GM12878 (cell line): ENCODE results near the gene FOXP1. TPM values are rescaled to one million over a fixed set of nuclear protein-coding genes. Genes with fewer than 3 reads are reported as not detected.

ENCODE experiments used
- ATAC-seq: fragments of 200-7000 bp; cut with Tn5 transposase; 3 replicates; pipeline ENCODE4 v1.9.1; 2020; ENCODE audit warnings: mild to moderate bottlenecking, moderate library complexity
- BruUV-seq: library from RNA; stranded (reverse); fragments of 400-500 nt; replicated peaks from 2 replicates; lab custom pipeline; 2021; lab: Mats Ljungman, UMichigan
- CTCF ChIA-PET: fragments of 300-600 bp; sonication (Branson Sonifier 250); formaldehyde crosslinking; extraction: SDS; loops from one replicate; lab custom pipeline; 2021; ENCODE audit warnings: inconsistent platforms; lab: Yijun Ruan, JAX
- POLR2A ChIA-PET: fragments of 350-600 bp; formaldehyde crosslinking; extraction: SDS; loops from one replicate; lab custom pipeline; 2021; ENCODE audit warnings: inconsistent platforms; lab: Charles Lee
- RAD21 ChIA-PET: fragments of 300-600 bp; sonication (Branson Sonifier 250); formaldehyde crosslinking; loops from one replicate; lab custom pipeline; 2023; ENCODE audit warnings: antibody characterized with exemption; ENCODE audit not compliant: unreplicated experiment; lab: Charles Lee
- SMC1A ChIA-PET: fragments of 300-600 bp; sonication (Branson Sonifier 250); formaldehyde crosslinking; loops from one replicate; lab custom pipeline; 2023; ENCODE audit not compliant: unreplicated experiment, uncharacterized antibody; lab: Charles Lee
- DNase-seq: peaks from one replicate; pipeline ENCODE4 v3.0.0-alpha.2; 2011; ENCODE audit warnings: low read depth, low spot score
- FAIRE-seq: peaks from 3 replicates; lab custom pipeline; 2011; peaks lifted over from hg19 to GRCh38; lab: Jason Lieb, UNC
- H2AFZ ChIP-seq: 2 replicates; pipeline ENCODE4 v1.6.0; 2011; ENCODE audit warnings: low read depth, low read length, control low read depth; ENCODE audit not compliant: control insufficient read depth
- H3K27ac ChIP-seq: 2 replicates; pipeline ENCODE4 v1.5.1; 2011; ENCODE audit warnings: control low read depth; ENCODE audit not compliant: control insufficient read depth, insufficient read depth
- H3K27me3 ChIP-seq, 2 experiments: replicated peaks in 1 of 2; 2 replicates each; pipeline versions ENCODE4 v1.6.0 to v1.6.1; 2011; ENCODE audit warnings: low read length in 1 of 2; ENCODE audit not compliant: control insufficient read depth in 2 of 2, insufficient read depth in 2 of 2
- H3K36me3 ChIP-seq, 2 experiments: 2 replicates each; pipeline ENCODE4 v1.5.1; 2011; ENCODE audit warnings: low read length in 1 of 2; ENCODE audit not compliant: control insufficient read depth in 2 of 2, insufficient read depth in 2 of 2
- H3K4me1 ChIP-seq: 2 replicates; pipeline ENCODE4 v1.6.1; 2011; ENCODE audit warnings: mild to moderate bottlenecking, low read length, moderate library complexity, mixed read lengths; ENCODE audit not compliant: control insufficient read depth, insufficient read depth
- H3K4me2 ChIP-seq: 2 replicates; pipeline ENCODE4 v1.6.0; 2011; ENCODE audit warnings: control low read depth; ENCODE audit not compliant: control insufficient read depth, insufficient read depth
- H3K4me3 ChIP-seq: fragments of 200-600 bp; sonication (generic); 2 replicates; pipeline ENCODE4 v1.5.1; 2016
- H3K79me2 ChIP-seq: 2 replicates; pipeline ENCODE4 v1.6.0; 2011; ENCODE audit warnings: low read length; ENCODE audit not compliant: control insufficient read depth, insufficient read depth
- H3K9ac ChIP-seq: 2 replicates; pipeline ENCODE4 v1.8.0; 2011; ENCODE audit warnings: low read length, control low read depth, mixed read lengths; ENCODE audit not compliant: control insufficient read depth, insufficient read depth
- H3K9me3 ChIP-seq: replicated peaks from 3 replicates; pipeline ENCODE4 v1.5.1; 2011; ENCODE audit warnings: mild to moderate bottlenecking, low read length; ENCODE audit not compliant: control insufficient read depth, insufficient read depth
- H4K20me1 ChIP-seq: 2 replicates; pipeline ENCODE4 v1.6.0; 2011; ENCODE audit not compliant: control insufficient read depth, insufficient read depth
- ETV6 ChIP-seq, 2 experiments: fragments of 450-650 bp in 1 of 2; IDR thresholded peaks in 1 of 2; conservative IDR thresholded peaks in 1 of 2; 2 replicates each; pipeline ENCODE4 v1.6.1; 2014; ENCODE audit warnings: antibody characterized with exemption in 1 of 2, borderline replicate concordance in 1 of 2, low read depth in 1 of 2, mild to moderate bottlenecking in 1 of 2, moderate library complexity in 1 of 2
- MEF2B ChIP-seq: fragments of 450-650 bp; IDR thresholded peaks from 2 replicates; pipeline ENCODE4 v1.6.1; 2018; ENCODE audit warnings: mild to moderate bottlenecking, moderate library complexity; ENCODE audit not compliant: partially characterized antibody, poor library complexity, severe bottlenecking
- MXI1 ChIP-seq: fragments of 150-350 bp; IDR thresholded peaks from 2 replicates; pipeline ENCODE4 v1.6.1; 2011; ENCODE audit warnings: low read depth, mild to moderate bottlenecking, inconsistent platforms, low read length, improper control_type of control experiment
- PKNOX1 ChIP-seq: fragments of 450-650 bp; IDR thresholded peaks from 2 replicates; pipeline ENCODE4 v1.6.1; 2016; ENCODE audit warnings: mild to moderate bottlenecking
- PML ChIP-seq: IDR thresholded peaks from 2 replicates; pipeline ENCODE4 v1.6.1; 2012; ENCODE audit warnings: low read length, inconsistent platforms
- RAD51 ChIP-seq: fragments of 450-650 bp; IDR thresholded peaks from 2 replicates; pipeline ENCODE4 v1.6.1; 2016; ENCODE audit warnings: moderate library complexity, mild to moderate bottlenecking, inconsistent platforms
- WGBS: methylation state at CpG from one replicate; pipeline ENCODE4 v1.1.6; 2016; ENCODE audit warnings: low lambda C conversion rate; ENCODE audit not compliant: insufficient replicate concordance, insufficient coverage; ENCODE audit errors: missing lambda C conversion rate; 5-methylcytosine and 5-hydroxymethylcytosine counted together
- in situ Hi-C: fragments of 300-500 bp; cut with MboI; formaldehyde crosslinking; loops from 9 replicates; pipeline ENCODE4 v1.14.3; 2018; ENCODE audit warnings: mixed read lengths
- intact Hi-C: fragments of 100-400 bp; cut with micrococcal nuclease; formaldehyde crosslinking; loops from one replicate; pipeline ENCODE4 v1.14.2; 2022; ENCODE audit not compliant: unreplicated experiment
- polyA plus RNA-seq, 11 experiments: library from polyadenylated mRNA; depleted of rRNA in 4 of 11; unstranded in 6 of 11; stranded (reverse) in 5 of 11; fragments of >200 nt; fragmentation: Nextera tagmentation in 4 of 11; fragmentation: Illumina TruSeq in 1 of 11; extraction: Ambion mirVana in 4 of 11; extraction: Trizol in 1 of 11; gene quantifications; 1 replicate in 1 of 11; 2 replicates in 10 of 11; pipeline versions ENCODE4 v1.2.1 to v1.2.3, GENCODE V29; 2011 to 2016; ENCODE audit warnings: inconsistent platforms in 2 of 11, missing spikeins in 2 of 11, low read depth in 1 of 11
- total RNA-seq, 4 experiments: library from RNA; depleted of rRNA in 3 of 4; stranded (reverse); fragments of >200 nt in 3 of 4; fragmentation: Illumina TruSeq in 1 of 4; extraction: Trizol in 1 of 4; gene quantifications; 2 replicates each; pipeline versions ENCODE4 v1.2.1 to v1.2.3, GENCODE V29; 2013 to 2021
- TF ChIP-seq, protein P1 (sequence below): IDR thresholded peaks from 2 replicates; pipeline ENCODE4 v1.6.1; 2011; ENCODE audit warnings: low read depth, low read length, improper control_type of control experiment, borderline replicate concordance

The FOXP1 gene
- total and polyA plus RNA-seq, 10 of the 15 experiments (the other 5 are each of a cell fraction or from before 2014, with no cell fraction given), result 0.05 to 1.6 (median 0.20) TPM; not detected in 1

GRCh38 chr3:71066849-71067261, 516.7 kb downstream of the FOXP1 start:
- DNase-seq (no peak), ATAC-seq (no peak), FAIRE-seq (no peak)
- Histone ChIP-seq H3K9me3 (no peaks in the 10 kb centered on the region; the same call in 2 of the 3 replicates), H3K36me3 (no peaks in the 10 kb centered on the region), H4K20me1 (no peaks in the 10 kb centered on the region), H3K9ac (no peak overlapping the region), H3K27me3 (peaks cover 7 to 12% of the 10 kb centered on the region in 2 experiments; a peak in 3 of 4 replicates), H2AFZ (no peak overlapping the region), H3K79me2 (no peaks in the 10 kb centered on the region), H3K4me3 (no peak overlapping the region), H3K4me2 (no peak overlapping the region), H3K27ac (no peak overlapping the region), H3K4me1 (peaks cover 8% of the 10 kb centered on the region; the same call in 1 of the 2 replicates)
- ChIA-PET CTCF (no interaction called here), RAD21 (no interaction called here), POLR2A (no interaction called here), SMC1A (no interaction called here)
- intact Hi-C loops, result loop anchor here (5.0 kb wide), 1 partner anchor 515 kb away; no protein-coding TSS in a partner anchor
- TF ChIP-seq RAD51, result no peak
- TF ChIP-seq ETV6 (conservative IDR thresholded peaks at IDR 0.05 in 1 of 2, IDR thresholded peaks at IDR 0.05 in 1 of 2; ENCODE audit: borderline replicate concordance in 1 of 2, low read depth in 1 of 2), result no peak
- no peak for TF ChIP-seq MEF2B
- no peak for TF ChIP-seq PML
- no peak for TF ChIP-seq PKNOX1
- TF ChIP-seq MXI1, result no peak
- TF ChIP-seq, protein P1, sequence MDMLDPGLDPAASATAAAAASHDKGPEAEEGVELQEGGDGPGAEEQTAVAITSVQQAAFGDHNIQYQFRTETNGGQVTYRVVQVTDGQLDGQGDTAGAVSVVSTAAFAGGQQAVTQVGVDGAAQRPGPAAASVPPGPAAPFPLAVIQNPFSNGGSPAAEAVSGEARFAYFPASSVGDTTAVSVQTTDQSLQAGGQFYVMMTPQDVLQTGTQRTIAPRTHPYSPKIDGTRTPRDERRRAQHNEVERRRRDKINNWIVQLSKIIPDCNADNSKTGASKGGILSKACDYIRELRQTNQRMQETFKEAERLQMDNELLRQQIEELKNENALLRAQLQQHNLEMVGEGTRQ, result no peak
- no TSS peak for BruUV-seq
- 29% methylated on average over 3 of the region's 3 CpGs for WGBS
- in situ Hi-C loops, result no loop called here
